ENCODE data around the gene SPAG17.

GRCh38 chr1:118008011-118008410 is 177.0 kb downstream of the SPAG17 start:
- TF ChIP-seq, protein P1, sequence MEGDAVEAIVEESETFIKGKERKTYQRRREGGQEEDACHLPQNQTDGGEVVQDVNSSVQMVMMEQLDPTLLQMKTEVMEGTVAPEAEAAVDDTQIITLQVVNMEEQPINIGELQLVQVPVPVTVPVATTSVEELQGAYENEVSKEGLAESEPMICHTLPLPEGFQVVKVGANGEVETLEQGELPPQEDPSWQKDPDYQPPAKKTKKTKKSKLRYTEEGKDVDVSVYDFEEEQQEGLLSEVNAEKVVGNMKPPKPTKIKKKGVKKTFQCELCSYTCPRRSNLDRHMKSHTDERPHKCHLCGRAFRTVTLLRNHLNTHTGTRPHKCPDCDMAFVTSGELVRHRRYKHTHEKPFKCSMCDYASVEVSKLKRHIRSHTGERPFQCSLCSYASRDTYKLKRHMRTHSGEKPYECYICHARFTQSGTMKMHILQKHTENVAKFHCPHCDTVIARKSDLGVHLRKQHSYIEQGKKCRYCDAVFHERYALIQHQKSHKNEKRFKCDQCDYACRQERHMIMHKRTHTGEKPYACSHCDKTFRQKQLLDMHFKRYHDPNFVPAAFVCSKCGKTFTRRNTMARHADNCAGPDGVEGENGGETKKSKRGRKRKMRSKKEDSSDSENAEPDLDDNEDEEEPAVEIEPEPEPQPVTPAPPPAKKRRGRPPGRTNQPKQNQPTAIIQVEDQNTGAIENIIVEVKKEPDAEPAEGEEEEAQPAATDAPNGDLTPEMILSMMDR (IDR thresholded peaks at IDR 0.05; ENCODE audit: poor library complexity, severe bottlenecking): no peak
- TF ChIP-seq TAF1 (IDR thresholded peaks at IDR 0.05; ENCODE audit: low read depth) (no peak), EZH2 (IDR thresholded peaks at IDR 0.05; ENCODE audit: borderline replicate concordance, insufficient read depth, low read length, poor library complexity, severe bottlenecking) (no peak), EP300 (conservative IDR thresholded peaks at IDR 0.05; ENCODE audit: poor library complexity, severe bottlenecking) (no peak), POLR2AphosphoS5 (IDR thresholded peaks at IDR 0.05) (no peak), SMC3 (conservative IDR thresholded peaks at IDR 0.05; ENCODE audit: poor library complexity) (no peak), RAD21 (conservative IDR thresholded peaks at IDR 0.05) (no peak)
- TF ChIP-seq, protein P2, sequence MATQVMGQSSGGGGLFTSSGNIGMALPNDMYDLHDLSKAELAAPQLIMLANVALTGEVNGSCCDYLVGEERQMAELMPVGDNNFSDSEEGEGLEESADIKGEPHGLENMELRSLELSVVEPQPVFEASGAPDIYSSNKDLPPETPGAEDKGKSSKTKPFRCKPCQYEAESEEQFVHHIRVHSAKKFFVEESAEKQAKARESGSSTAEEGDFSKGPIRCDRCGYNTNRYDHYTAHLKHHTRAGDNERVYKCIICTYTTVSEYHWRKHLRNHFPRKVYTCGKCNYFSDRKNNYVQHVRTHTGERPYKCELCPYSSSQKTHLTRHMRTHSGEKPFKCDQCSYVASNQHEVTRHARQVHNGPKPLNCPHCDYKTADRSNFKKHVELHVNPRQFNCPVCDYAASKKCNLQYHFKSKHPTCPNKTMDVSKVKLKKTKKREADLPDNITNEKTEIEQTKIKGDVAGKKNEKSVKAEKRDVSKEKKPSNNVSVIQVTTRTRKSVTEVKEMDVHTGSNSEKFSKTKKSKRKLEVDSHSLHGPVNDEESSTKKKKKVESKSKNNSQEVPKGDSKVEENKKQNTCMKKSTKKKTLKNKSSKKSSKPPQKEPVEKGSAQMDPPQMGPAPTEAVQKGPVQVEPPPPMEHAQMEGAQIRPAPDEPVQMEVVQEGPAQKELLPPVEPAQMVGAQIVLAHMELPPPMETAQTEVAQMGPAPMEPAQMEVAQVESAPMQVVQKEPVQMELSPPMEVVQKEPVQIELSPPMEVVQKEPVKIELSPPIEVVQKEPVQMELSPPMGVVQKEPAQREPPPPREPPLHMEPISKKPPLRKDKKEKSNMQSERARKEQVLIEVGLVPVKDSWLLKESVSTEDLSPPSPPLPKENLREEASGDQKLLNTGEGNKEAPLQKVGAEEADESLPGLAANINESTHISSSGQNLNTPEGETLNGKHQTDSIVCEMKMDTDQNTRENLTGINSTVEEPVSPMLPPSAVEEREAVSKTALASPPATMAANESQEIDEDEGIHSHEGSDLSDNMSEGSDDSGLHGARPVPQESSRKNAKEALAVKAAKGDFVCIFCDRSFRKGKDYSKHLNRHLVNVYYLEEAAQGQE (IDR thresholded peaks at IDR 0.05; ENCODE audit: borderline replicate concordance): no peak

Data from neural cell (in vitro differentiated cells).